Measurements from ENCODE around the gene CCR8.

CCR8 gene

GRCh38 chr3:39281533-39281932 is 48.0 kb upstream of the CCR8 start:
- no peaks in the 10 kb centered on the region for H4K20me1 ChIP-seq (ENCODE audit: insufficient read depth, low read length, poor library complexity, severe bottlenecking)
- no peaks in the 10 kb centered on the region for H3K36me3 ChIP-seq (ENCODE audit: insufficient read depth, low read length)
- no peak overlapping the region for H3K4me3 ChIP-seq (ENCODE audit: low read length, poor library complexity, severe bottlenecking)
- no peaks in the 10 kb centered on the region for H3K27me3 ChIP-seq (ENCODE audit: insufficient read depth, low read length, poor library complexity, severe bottlenecking)
- H3K9me2 ChIP-seq (replicated peaks; ENCODE audit: low read depth, low read length) = no peaks in the 10 kb centered on the region
- H3K9ac ChIP-seq (ENCODE audit: low read depth, low read length, poor library complexity, severe bottlenecking) = no peak overlapping the region
- H3K79me2 ChIP-seq (ENCODE audit: insufficient read depth, low read length) = no peaks in the 10 kb centered on the region
- no peak overlapping the region for H2AFZ ChIP-seq (ENCODE audit: low read length)
- H3K4me2 ChIP-seq (ENCODE audit: low read depth, low read length, poor library complexity, severe bottlenecking) = no peak overlapping the region
- H3F3A ChIP-seq (ENCODE audit: low read depth) = no peaks in the 10 kb centered on the region
- H3K4me1 ChIP-seq (ENCODE audit: insufficient read depth, low read length, poor library complexity, severe bottlenecking) = peaks cover 21% of the 10 kb centered on the region
- no peaks in the 10 kb centered on the region for H3K9me3 ChIP-seq (ENCODE audit: insufficient read depth, low read depth, low read length)
- no peak for TF ChIP-seq EZH2phosphoT487 (IDR thresholded peaks at IDR 0.05; ENCODE audit: borderline replicate concordance)
- TF ChIP-seq CTCF (conservative IDR thresholded peaks at IDR 0.05; ENCODE audit: low read length) = no peak

- H3K4me3 ChIP-seq (ENCODE audit: low read length, poor library complexity, severe bottlenecking) = no peak overlapping the region
- TF ChIP-seq CTCF (conservative IDR thresholded peaks at IDR 0.05; ENCODE audit: low read length) (no peak), EZH2phosphoT487 (IDR thresholded peaks at IDR 0.05; ENCODE audit: borderline replicate concordance) (no peak)
- H3K4me1 ChIP-seq (ENCODE audit: insufficient read depth, low read length, poor library complexity, severe bottlenecking) = peaks cover 16% of the 10 kb centered on the region
- H3K27me3 ChIP-seq (ENCODE audit: insufficient read depth, low read length, poor library complexity, severe bottlenecking) = no peaks in the 10 kb centered on the region
- no peaks in the 10 kb centered on the region for H3K79me2 ChIP-seq (ENCODE audit: insufficient read depth, low read length)
- H3K9ac ChIP-seq (ENCODE audit: low read depth, low read length, poor library complexity, severe bottlenecking) = no peak overlapping the region
- H3K36me3 ChIP-seq (ENCODE audit: insufficient read depth, low read length) = no peaks in the 10 kb centered on the region
- no peak overlapping the region for H3K4me2 ChIP-seq (ENCODE audit: low read depth, low read length, poor library complexity, severe bottlenecking)
- no peaks in the 10 kb centered on the region for H3F3A ChIP-seq (ENCODE audit: low read depth)
- no peaks in the 10 kb centered on the region for H3K9me3 ChIP-seq (ENCODE audit: insufficient read depth, low read depth, low read length)
- H4K20me1 ChIP-seq (ENCODE audit: insufficient read depth, low read length, poor library complexity, severe bottlenecking) = no peaks in the 10 kb centered on the region
- H2AFZ ChIP-seq (ENCODE audit: low read length) = no peak overlapping the region
- H3K9me2 ChIP-seq (replicated peaks; ENCODE audit: low read depth, low read length) = no peaks in the 10 kb centered on the region
Measured at GRCh38 chr3:39282057-39282456, 47.5 kb upstream of the CCR8 start.

GRCh38 chr3:39284457-39284881 is 45.0 kb upstream of the CCR8 start:
- Histone ChIP-seq H3K27me3 (ENCODE audit: insufficient read depth, low read length, poor library complexity, severe bottlenecking) (no peaks in the 10 kb centered on the region), H2AFZ (ENCODE audit: low read length) (peak overlapping the region; percentile 9), H3K79me2 (ENCODE audit: insufficient read depth, low read length) (no peaks in the 10 kb centered on the region), H3K4me1 (ENCODE audit: insufficient read depth, low read length, poor library complexity, severe bottlenecking) (peaks cover 20% of the 10 kb centered on the region), H3K4me3 (ENCODE audit: low read length, poor library complexity, severe bottlenecking) (no peak overlapping the region), H3K9me3 (ENCODE audit: insufficient read depth, low read depth, low read length) (no peaks in the 10 kb centered on the region), H3K4me2 (ENCODE audit: low read depth, low read length, poor library complexity, severe bottlenecking) (no peak overlapping the region), H3K36me3 (ENCODE audit: insufficient read depth, low read length) (no peaks in the 10 kb centered on the region), H3K9me2 (replicated peaks; ENCODE audit: low read depth, low read length) (no peaks in the 10 kb centered on the region), H4K20me1 (ENCODE audit: insufficient read depth, low read length, poor library complexity, severe bottlenecking) (no peaks in the 10 kb centered on the region), H3K9ac (ENCODE audit: low read depth, low read length, poor library complexity, severe bottlenecking) (no peak overlapping the region), H3F3A (ENCODE audit: low read depth) (no peaks in the 10 kb centered on the region)
- TF ChIP-seq CTCF (conservative IDR thresholded peaks at IDR 0.05; ENCODE audit: low read length) (no peak), EZH2phosphoT487 (IDR thresholded peaks at IDR 0.05; ENCODE audit: borderline replicate concordance) (no peak)

All from Loucy (cell line).